HG02885 (cell line): Measurements from ENCODE around the gene RAX.
"Not testable (repeated sequence)": the region's sequence is repeated elsewhere in the genome, so short reads cannot be mapped to it uniquely, and the experiment has no call there.

Source experiments
- ATAC-seq: cut with Tn5 transposase; IDR thresholded peaks from one replicate; pipeline ENCODE4 v1.9.1; 2021; ENCODE audit warnings: mild to moderate bottlenecking; ENCODE audit not compliant: unreplicated experiment, poor library complexity

RAX gene

DNA sequence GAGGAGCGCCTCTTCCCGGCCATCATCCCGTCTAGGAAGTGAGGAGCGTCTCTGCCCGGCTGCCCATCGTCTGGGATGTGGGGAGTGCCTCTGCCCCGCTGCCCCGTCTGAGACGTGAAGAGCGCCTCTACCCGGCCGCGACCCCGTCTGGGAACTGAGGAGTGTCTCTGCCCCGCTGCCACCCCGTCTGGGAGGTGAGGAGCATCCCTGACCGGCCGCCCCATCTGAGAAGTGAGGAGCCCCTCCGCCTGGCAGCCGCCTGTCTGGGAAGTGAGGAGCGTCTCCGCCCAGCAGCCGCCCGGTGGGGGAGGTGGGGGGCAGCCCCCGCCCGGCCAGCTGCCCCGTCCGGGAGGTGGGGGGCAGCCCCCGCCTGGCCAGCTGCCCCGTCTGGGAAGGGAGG lies 17.8 kb downstream of the RAX start:
- not testable (repeated sequence) for ATAC-seq

DNA sequence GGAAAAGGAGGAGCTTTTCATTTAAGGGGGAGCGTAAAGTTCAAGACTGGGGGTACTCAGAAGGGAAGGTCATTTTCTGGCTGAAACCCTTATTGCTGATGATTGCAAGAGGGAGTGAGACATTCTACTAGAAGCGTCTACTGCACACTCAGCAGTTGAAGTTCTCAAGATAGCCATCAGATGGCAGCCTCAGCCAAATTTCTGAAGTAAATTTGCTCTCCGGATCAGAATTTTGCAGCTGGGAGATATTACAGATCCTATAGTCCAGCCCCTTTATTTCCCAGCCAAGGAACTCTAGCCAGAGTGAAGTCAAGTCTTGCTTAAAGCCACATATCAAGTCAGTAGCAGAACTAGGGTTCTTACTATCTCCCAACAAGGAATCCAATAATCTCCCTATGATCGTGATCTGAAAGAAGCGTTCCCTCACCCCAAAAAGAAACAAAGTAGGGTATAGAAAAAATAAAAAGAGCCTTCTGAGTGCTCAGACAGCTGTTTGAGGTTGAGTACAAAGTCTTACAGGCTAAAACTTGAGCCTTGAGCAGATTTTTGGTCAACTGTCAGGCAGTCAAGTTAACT lies 24.0 kb downstream of the RAX start:
- ATAC-seq, result peak; percentile 77

DNA sequence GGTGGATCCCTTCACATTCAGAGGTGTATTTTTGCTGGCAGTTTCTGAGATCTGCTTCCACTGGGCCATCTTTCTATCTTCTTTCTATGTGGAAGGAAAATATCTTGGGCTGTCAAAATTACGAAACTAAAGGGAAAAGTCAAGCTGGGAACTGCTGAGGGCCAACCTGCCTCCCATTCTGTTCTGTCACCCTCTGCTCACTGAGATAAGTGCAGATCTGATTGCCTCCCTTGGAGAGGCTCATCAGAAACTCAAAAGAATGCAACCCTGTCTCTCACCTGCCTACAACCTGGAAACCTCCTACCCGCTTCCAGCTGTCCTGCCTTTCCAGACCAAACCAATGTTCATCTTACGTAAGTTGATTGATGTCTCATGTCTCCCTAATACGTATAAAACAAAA lies 26.5 kb downstream of the RAX start:
- no peak for ATAC-seq

DNA sequence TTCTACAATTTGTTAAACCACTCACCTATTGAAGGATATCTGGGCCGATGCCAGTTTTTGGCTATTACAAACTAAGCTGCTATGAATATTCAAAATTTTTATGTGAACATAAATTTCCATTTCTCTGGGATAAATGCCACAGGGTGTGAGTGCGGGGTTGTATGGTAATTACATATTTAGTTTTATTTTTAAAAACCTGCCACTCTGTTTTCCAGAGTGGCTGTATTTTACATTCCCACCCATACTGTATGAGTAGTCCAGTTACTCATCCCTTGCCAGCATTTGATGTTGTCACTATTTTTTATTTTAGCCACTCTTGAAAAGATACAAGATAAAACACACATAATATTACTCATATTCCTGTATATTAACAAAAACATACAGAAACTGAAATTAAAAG lies 30.3 kb downstream of the RAX start:
- ATAC-seq, result no peak

DNA sequence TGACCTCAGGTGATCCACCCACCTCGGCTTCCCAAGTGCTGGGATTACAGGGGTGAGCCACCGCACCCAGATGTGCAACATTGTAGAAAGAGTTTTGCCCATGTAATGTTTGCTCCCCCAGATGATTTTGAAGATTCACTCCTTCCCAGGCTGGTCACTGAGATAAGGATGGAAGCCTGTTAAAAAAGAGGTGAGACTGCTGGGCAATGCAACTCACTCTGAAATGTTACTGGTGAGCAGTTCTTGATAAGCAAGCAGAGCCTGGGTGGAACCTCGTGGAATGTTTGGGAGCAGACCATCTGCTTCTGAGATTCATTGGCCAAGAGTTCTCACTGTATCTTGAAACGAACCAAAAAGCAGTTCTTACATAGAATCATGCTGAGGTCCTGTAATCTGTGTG lies 33.6 kb downstream of the RAX start:
- ATAC-seq, result no peak

DNA sequence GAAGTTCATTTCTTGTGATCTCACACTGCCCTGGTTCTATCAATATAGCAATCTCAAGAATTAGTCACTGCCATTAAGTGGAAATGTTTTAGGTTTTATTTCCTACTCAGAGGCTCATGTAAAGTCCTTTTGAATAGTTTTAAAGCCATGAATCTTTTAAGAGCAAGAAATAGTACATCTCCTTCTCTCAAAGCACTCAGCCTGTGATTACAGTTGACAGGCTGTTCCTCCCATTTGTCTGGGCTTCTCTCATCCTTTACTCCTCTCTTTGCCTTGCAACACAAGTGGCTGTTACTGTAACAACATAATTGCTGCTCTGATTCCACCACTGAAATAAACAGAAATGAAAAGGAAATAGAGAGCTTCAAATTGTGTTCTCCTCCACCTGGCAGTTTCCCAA lies 34.9 kb downstream of the RAX start:
- no peak for ATAC-seq

DNA sequence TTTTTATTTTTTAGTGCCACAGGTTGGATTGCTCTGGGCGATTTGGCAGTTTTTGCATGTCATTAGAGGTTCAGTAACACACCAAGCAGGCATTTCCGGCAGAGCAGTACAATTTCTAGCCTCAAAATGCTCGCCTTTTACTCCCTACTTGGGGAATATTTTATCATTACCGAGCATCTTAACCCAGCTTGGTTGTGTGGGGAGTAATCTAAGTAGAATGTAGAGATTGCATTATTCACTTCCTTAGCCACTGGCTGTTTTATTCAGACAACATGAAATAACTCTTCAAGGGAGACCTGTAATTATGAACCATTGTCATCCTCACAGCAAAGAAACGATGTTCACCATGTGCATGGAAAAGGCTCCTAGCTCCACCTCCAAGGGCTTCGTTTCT lies 40.2 kb downstream of the RAX start:
- ATAC-seq, result no peak

DNA sequence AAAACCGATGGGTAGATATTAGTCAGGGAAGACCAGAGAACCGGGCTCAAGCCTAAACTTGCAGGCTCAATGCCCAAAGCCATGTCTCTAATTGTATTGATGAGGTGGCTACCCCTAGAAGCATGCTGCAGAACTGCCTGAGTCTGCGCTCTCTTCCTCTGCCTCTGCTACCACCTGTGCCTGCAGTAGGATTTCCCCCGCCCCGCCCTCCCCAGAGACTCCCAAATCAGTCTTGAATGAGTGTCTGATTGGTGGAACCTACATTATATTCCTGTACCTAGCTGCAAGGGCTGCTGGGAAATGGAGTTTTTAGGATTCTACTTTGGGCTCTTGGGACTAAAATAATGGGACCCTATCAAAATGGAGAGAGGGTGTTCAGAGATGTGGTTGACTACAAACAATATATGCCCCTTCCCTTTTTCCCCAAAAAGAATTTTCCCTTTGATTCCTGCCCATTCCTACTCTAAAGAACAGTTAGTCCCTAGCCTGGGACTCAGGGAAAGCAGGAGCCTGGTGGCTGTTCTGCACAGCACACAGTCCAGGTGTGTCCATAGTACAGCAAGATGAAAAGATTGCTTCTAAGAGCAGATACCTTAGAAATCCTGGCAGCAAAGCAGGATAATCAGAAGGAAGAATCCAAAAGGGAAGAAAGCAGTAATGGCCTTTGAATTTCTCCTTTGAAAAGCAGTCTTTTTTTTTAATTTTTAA lies 40.8 kb downstream of the RAX start:
- ATAC-seq, result no peak

DNA sequence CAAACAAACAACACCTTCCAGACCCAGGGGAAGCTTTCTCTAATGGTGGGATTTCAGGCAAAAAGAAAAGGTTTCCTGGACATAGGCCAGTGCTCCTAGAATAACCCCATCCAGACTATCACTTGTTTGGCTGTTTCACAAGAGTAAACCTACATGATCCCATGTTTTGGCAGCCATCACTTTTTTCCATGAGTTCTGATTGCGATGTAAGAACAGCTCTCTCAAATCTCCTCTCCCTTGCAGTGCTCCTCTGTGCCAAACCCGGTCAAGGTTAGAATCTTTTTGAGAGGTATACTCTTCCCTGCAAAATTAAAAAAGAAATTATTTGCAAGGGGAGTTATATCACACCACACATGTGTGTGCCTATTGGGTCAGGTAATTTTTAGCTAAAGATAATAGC lies 41.4 kb downstream of the RAX start:
- ATAC-seq, result no peak

DNA sequence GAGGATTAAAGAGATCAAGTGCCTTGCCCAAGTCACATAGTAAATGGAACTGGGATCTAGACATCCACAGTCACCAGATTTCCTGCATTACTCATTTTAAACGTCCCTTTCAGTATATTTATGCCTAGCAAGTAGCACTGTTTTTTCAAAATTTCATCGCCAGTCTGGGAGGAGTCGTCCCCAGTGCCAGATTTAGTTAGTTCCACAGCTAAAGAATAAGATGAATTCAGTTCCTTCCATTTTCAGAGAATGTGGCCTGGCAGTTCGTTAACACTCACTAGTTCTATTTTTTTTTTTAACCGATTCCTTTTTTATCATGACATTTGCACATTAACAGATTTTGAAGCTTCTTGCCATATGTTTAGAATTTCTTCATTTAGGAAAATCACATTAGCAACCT lies 42.1 kb downstream of the RAX start:
- no peak for ATAC-seq

DNA sequence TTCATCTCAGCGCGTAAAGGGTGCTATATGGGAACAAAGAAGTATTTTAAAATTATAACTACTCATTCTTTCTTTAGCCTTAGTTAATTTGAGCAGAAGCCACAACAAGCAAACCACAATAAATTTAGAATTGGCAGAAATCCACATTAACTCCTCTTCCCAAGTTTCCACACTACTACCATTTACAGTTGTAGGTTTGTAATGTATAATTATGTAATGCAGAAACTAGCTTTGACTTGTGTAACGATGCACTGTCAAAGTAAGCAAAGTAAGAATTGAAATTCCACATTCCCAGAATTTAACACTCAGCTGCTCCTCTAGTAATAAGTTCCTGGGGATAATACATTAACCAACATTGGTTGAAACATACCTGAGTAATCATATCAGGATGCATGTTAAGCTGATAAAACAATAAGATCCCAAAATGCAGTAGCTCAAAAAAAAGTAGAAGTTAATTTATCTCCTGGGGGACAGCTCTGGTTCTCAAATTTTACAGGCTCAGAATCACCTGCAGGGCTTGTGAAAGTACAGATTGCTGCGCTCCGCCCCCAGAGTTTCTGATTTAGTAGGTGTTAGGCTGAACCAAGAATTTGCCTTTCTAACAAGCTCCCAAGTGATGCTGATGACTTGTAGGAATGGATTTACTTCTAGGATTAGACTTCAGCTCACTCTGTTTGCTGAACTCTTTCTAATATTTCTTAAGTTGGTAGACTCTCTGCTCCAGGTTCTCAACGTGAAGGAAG lies 43.4 kb downstream of the RAX start:
- ATAC-seq, result peak; percentile 46

DNA sequence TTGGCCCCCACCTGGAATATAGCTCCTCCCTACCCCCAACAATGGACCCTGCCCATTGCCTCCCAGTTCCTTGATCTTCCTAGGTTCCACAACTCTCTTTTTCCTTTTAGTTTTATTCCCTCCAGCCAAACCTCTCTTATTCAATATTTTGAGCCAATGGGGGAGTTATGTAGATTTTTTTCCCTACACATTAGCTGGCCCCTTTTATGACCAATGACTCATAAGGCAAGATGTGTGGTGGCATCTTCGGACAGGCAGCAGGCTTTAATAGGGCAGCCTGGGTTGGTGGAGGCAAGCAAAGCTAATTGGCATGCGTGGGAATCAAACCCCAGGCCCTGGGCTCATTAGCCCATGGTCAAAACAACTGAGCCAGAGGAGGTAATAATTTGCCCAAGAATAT lies 44.1 kb downstream of the RAX start:
- ATAC-seq, result no peak

DNA sequence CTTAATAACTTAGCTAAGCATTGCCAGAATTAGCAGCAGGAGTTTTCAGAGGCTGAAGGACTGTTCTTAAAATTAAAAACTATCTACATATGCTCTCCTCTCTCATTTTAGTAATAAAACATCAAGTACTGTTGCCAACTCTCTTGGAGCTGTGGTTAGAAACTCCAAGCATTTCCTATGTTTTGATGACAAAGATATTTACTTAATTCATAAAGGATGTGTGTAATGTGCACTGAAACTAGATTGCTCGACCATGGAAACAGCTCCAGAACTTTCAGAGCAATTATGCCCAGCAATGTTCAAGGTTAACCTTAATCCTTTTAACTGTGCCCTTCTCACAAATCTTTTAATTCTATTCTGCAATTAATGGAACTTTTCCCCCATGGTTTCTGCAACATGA lies 44.9 kb downstream of the RAX start:
- ATAC-seq, result no peak

DNA sequence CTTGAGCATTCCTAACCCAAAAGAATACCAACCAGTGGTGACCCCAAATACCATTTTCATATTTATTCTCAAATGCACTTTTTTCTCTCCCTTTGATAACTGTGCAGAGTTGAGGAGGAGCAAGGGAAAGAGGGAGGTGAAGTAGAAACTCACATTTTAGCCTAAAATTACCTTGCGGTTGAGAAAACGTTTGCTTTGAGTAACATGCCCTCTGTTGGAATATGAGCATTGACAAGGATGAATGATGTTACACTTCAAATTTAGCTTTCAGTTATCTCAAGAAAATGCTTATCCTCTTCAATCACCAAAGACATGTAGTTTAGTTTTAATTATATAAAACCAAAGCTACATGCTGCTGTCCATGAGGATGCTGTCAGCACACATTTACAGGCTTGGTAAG lies 50.9 kb downstream of the RAX start:
- ATAC-seq, result no peak

DNA sequence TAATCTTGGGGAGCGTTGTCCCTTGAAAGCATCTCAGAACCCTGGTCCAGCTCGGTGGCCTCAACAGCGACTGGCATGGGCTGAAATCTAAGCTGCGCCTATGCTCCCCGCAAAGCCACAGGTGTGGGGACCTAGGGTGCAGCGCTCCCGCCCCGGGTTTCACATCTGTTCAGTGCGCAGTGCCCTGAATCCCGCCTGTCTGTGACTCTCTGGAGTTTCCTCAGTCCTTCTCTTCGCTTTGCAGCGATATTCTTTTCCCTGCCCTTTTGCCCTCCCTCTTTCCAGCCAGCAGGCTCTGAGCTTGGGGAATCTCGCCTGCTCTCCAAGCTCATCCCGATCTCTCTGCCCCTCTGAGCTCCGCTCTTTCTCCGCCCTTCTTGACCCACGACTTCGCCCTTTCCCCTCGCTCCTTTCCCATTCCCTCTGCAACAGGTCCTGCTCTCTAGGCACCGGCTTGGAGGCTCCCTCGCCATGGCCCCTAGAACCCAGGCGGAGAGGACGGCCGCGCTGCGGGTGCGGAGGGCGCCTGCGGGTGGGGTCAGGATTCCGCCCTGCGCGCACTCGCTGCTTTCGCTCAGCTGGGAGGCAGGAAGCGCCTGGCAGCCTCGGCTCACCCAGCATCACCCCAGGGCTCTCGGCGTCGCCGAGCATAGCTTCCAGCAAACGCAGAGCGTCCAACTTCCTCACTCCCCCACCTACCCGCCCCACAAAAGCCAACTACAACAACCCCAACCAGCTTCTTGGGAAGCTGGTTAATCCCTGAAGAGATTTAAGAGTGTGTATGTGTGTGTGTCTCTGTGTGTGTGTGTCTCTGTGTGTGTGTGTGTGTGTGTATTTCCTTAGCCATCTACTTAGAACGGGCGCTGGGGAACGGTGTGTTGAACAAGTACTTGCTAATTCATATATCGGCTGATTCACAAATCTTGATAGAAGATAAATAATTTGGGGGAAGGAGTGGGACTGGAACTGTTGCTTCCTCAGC lies 52.2 kb downstream of the RAX start:
- no peak for ATAC-seq

DNA sequence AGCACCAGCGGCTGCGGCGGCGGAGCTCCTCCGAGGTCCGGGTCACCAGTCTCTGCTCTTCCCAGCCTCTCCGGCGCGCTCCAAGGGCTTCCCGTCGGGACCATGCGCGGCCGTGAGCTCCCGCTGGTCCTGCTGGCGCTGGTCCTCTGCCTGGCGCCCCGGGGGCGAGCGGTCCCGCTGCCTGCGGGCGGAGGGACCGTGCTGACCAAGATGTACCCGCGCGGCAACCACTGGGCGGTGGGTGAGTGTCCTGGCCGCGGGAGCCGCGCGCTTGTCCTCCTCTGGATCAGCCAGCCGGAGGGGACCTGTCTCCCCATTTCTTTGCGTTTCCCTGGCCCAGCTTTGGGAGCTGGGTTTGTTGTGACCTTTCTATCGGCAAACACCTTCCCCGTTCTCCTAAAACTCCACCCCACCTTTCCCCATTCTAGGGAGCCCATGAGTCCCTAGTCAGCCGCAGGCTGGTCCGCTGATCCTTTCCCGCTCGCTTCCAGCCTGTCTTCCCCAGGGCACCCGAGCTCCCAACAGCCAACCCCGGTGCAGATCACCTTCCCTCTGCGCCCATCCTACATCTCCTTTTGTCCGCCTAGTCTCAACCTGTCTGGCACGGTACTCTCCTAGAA lies 53.0 kb downstream of the RAX start:
- ATAC-seq, result no peak

DNA sequence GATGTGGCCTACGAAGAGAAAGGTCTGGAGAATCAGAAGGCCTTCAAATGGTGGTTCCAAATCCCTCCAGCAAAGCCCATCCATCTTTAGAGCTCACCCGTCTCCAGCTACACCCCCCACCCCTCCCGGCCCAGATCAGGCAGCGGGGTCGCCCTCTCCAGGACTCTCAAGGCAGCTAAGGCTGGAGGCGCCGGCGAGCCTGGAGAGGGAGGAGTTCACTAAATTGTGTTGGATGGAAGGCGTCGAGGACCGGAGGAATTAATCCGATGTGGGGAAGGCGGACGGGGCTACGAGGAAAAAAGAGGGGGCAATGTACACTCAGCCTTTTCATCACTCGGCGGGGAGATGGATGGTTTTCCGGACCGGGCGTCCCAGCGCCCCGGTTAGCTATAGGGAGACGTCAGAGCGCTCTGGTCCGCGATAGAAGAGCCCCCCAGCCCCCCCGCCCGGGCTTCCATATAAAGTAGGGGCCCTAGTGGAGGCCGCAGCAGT lies 53.5 kb downstream of the RAX start, which contains the start of gene GRP:
Gene GRP, plus strand, starts transcription at position 487 of the 492 bp plus-strand sequence. CDS start 108 bp downstream, outside the sequence.
- no peak for ATAC-seq

DNA sequence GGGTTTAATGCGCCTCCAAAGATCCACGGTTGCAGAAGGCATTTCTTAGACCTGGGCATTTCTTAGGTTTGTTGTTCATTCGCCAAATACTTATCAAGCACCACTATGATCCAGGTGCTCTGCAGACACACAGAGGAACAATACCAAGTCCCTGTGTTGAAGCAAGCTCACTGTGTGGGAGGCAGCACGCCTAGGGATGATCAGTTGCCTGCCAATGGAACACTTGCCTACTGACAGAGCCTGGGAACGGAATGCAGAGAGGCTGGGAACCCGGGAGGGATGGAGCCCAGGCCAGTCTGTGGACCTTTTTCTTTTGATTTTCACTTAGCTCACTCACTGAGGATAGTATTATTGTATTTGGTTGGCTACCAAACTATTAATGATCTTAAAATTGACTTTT lies 55.2 kb downstream of the RAX start:
- no peak for ATAC-seq
